Anterior cingulate cortex (tissue), 58 donors: ENCODE measurements around the gene CCDC152.
"Not testable (repeated sequence)": the region's sequence is repeated elsewhere in the genome, so short reads cannot be mapped to it uniquely, and the experiment has no call there.

Source experiments
- DNase-seq, 58 donors: peaks; one replicate each; lab custom pipeline; 2025; lab: John Stamatoyannopoulos, UW

The CCDC152 gene

GRCh38 chr5:42756606-42757601 lies at the start of gene CCDC152:
Gene CCDC152, plus strand, starts transcription at chr5:42756818. Its CDS starts 2,304 bp downstream, at chr5:42759122.
- peak in 15 of 58 donors; percentile 0 to 33 (median 7) for DNase-seq

- no peak for DNase-seq
Observed at GRCh38 chr5:42715785-42716184, 40.8 kb upstream of the CCDC152 start.

GRCh38 chr5:42718591-42718990 lies 38.0 kb upstream of the CCDC152 start:
- DNase-seq = no peak

- DNase-seq = no peak
Observed at GRCh38 chr5:42719034-42719433, 37.6 kb upstream of the CCDC152 start.

GRCh38 chr5:42720251-42720650 lies 36.4 kb upstream of the CCDC152 start:
- no peak for DNase-seq

GRCh38 chr5:42721484-42721883 lies 35.1 kb upstream of the CCDC152 start:
- DNase-seq = no peak

- DNase-seq = not testable (repeated sequence)
Observed at GRCh38 chr5:42734531-42735058, 22.0 kb upstream of the CCDC152 start.

- DNase-seq = no peak
Observed at GRCh38 chr5:42740920-42741319, 15.7 kb upstream of the CCDC152 start.

GRCh38 chr5:42745426-42745825 lies 11.2 kb upstream of the CCDC152 start:
- no peak for DNase-seq

GRCh38 chr5:42745856-42746255 lies 10.8 kb upstream of the CCDC152 start:
- DNase-seq = no peak

GRCh38 chr5:42749020-42749419 lies 7.6 kb upstream of the CCDC152 start:
- DNase-seq = no peak

- no peak for DNase-seq
Observed at GRCh38 chr5:42750507-42750906, 6.1 kb upstream of the CCDC152 start.

GRCh38 chr5:42751044-42751443 lies 5.6 kb upstream of the CCDC152 start:
- DNase-seq = no peak

GRCh38 chr5:42753099-42753498 lies 3.5 kb upstream of the CCDC152 start:
- no peak for DNase-seq

- no peak for DNase-seq
Observed at GRCh38 chr5:42759456-42759855, 2.8 kb downstream of the CCDC152 start.

GRCh38 chr5:42760426-42760825 lies 3.8 kb downstream of the CCDC152 start:
- no peak for DNase-seq

GRCh38 chr5:42761791-42762190 lies 5.2 kb downstream of the CCDC152 start:
- no peak for DNase-seq

- no peak for DNase-seq
Observed at GRCh38 chr5:42767491-42768105, 11.0 kb downstream of the CCDC152 start.

- DNase-seq = no peak
Observed at GRCh38 chr5:42768106-42768504, 11.5 kb downstream of the CCDC152 start.

GRCh38 chr5:42770003-42770402 lies 13.4 kb downstream of the CCDC152 start:
- DNase-seq = no peak

GRCh38 chr5:42772265-42772993 lies 15.8 kb downstream of the CCDC152 start:
- no peak for DNase-seq
